ENCODE results near the gene IRX6. TPM values are rescaled to one million over a fixed set of nuclear protein-coding genes. Genes with fewer than 3 reads are reported as not detected.

Gene IRX6
- total RNA-seq, 1 experiment from 2014 or later: not detected

- H3K4ac ChIP-seq (ENCODE audit: low read depth, low read length): no peak overlapping the region
- Mint-ChIP-seq H3K27ac (no peak overlapping the region; a peak in 1 of 7 replicates), H3K4me3 (no peak overlapping the region), H3K9me3 (peaks cover 5 to 6% of the 10 kb centered on the region in 2 experiments), H3K27me3 (ENCODE audit: low read depth) (peaks cover 7% of the 10 kb centered on the region; the same call in 1 of the 2 replicates), H3K4me1 (peaks cover 6 to 11% of the 10 kb centered on the region in 2 experiments), H3K36me3 (ENCODE audit: insufficient read depth in 1 of 3, low read depth in 3 of 3) (peaks cover 0 to 6% (median 2%) of the 10 kb centered on the region in 3 experiments; a peak in 4 of 7 replicates)
- H3K27ac ChIP-seq (ENCODE audit: insufficient read length, low read depth, low read length): no peak overlapping the region
- H4K20me1 ChIP-seq (ENCODE audit: control insufficient read depth, insufficient read depth, insufficient read length): no peaks in the 10 kb centered on the region
- no peak overlapping the region for H4K91ac ChIP-seq (ENCODE audit: insufficient read length, low read depth, low read length)
- H3K9ac ChIP-seq (ENCODE audit: extremely low read depth, insufficient read length, low read length): no peak overlapping the region
- no peak overlapping the region for H3K56ac ChIP-seq (ENCODE audit: insufficient read length, low read depth, low read length)
- H3K14ac ChIP-seq (ENCODE audit: insufficient read depth, low read length): no peak overlapping the region
- H3K79me2 ChIP-seq (ENCODE audit: insufficient read depth, low read length): no peaks in the 10 kb centered on the region
- H2BK20ac ChIP-seq (ENCODE audit: low read depth, low read length, poor library complexity, severe bottlenecking): no peak overlapping the region
- DNase-seq: no peak
- H3K9me3 ChIP-seq (ENCODE audit: control insufficient read depth, low read depth, low read length): no peaks in the 10 kb centered on the region
- no peak overlapping the region for H2BK5ac ChIP-seq (ENCODE audit: insufficient read length, low read length)
- no peak overlapping the region for H4K5ac ChIP-seq (ENCODE audit: insufficient read length, low read depth, low read length)
- no peak overlapping the region for H2BK15ac ChIP-seq (ENCODE audit: low read depth, low read length)
- no peak overlapping the region for H3K23ac ChIP-seq (ENCODE audit: insufficient read length, low read depth, low read length)
- H3K27me3 ChIP-seq (ENCODE audit: insufficient read depth, low read length): no peaks in the 10 kb centered on the region
- no peak overlapping the region for H2BK12ac ChIP-seq (ENCODE audit: insufficient read length, low read depth, low read length)
- no peak overlapping the region for H3K18ac ChIP-seq (ENCODE audit: insufficient read length, low read depth, low read length)
- H2AK5ac ChIP-seq (ENCODE audit: insufficient read length, low read length): no peak overlapping the region
- H3K23me2 ChIP-seq (ENCODE audit: insufficient read length, low read depth, low read length, poor library complexity, severe bottlenecking): no peaks in the 10 kb centered on the region
- H3K4me2 ChIP-seq (ENCODE audit: insufficient read depth, insufficient read length, low read length): no peak overlapping the region
- TF ChIP-seq CTCF (conservative IDR thresholded peaks at IDR 0.05): no peak
- H3T11ph ChIP-seq (ENCODE audit: low read length): no peak overlapping the region
- no peaks in the 10 kb centered on the region for H3K79me1 ChIP-seq (ENCODE audit: insufficient read depth, low read depth, low read length, poor library complexity, severe bottlenecking)
- H2BK120ac ChIP-seq (ENCODE audit: low read depth, low read length, poor library complexity, severe bottlenecking): no peak overlapping the region
- no peak overlapping the region for H4K8ac ChIP-seq (replicated peaks; ENCODE audit: insufficient read length, low read depth, low read length)
- WGBS (ENCODE audit: extremely low coverage, insufficient read length, low lambda C conversion rate): no CpG with 5 or more reads among the region's 1 CpG
- no peak overlapping the region for H2AFZ ChIP-seq (ENCODE audit: low read length)
- H3K4me1 ChIP-seq (ENCODE audit: insufficient read depth, low read length): 0 out of 2 replicates have a peak, but pooled peaks cover 3% of the 10 kb centered on the region
Measured at GRCh38 chr16:55282441-55282840, 41.6 kb upstream of the IRX6 start.
